COLO829 (cell line): ENCODE measurements around the gene CLIC3.

ENCODE experiments used
- DNase-seq: peaks from one replicate; pipeline ENCODE4 v3.0.0; 2012; ENCODE audit warnings: low spot score

Gene CLIC3

DNA sequence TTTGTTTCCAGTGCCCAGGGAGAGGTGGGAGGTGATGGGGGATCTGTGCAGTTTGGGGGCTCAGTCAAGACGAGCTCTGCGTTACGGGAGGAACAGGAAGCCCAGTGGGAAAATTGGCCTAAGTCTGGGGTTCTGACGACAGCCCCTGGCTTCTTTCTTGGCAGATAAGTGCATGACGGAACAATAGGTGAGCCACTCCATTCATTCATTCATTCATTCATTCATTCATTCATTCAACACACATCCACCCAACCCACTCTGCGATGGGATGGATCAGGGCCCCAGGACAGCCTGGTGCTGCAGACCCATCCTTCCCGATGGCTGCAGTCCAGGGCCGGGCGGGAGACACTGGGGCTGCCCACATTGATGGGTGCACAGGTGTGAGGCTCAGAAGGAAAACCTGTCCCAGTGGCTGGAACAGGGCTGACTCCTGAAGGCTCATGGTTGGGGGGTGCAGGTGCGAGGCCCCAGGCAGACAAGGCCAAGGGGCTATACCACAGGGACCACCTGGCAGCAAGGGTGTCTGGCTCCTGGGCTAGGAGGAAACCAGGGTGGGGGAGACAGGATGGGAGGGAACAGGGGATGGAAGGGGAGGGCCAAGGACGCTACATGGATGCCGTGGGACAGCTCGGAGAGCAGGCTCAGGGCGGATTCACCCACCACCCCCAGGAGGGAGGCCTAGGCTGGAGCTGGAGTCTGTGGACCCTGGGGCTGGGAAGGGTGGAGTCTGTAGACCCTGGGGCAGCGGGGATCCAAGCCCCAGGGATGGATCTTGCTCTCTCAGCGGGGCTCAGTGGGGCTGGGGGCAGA, 15.5 kb downstream of the CLIC3 start:
- DNase-seq, result no peak

DNA sequence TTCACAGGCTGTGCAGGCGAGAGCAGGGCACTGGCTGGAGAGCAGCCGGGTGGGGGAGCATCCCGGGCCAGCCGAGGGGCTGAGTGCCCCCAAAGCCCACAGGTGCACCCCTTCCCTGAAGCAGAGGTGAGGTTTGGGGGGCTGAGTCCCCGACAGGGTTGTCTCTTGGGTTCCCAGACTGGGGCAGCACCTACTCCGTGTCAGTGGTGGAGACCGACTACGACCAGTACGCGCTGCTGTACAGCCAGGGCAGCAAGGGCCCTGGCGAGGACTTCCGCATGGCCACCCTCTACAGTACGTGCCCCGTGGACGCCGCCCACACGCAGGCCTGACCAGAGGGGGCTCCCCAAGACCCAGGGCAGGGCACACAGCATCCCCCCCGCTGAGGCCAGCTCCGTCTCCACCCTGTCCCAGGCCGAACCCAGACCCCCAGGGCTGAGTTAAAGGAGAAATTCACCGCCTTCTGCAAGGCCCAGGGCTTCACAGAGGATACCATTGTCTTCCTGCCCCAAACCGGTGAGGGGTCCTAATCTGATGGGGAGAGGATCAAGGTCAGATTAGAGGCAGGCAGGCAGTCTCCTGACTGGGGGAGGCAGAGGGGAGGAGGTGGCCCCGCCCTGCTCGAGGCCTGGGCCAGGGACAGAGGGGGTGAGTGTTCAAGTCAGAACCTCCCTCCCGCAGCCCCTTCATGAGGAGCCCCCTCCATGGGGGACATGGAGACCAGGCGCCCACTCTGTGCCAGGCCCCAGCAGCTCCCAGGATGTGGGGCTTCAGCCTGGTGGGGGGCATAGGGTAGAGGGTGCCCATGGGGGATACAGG, 16.4 kb downstream of the CLIC3 start:
- no peak for DNase-seq

DNA sequence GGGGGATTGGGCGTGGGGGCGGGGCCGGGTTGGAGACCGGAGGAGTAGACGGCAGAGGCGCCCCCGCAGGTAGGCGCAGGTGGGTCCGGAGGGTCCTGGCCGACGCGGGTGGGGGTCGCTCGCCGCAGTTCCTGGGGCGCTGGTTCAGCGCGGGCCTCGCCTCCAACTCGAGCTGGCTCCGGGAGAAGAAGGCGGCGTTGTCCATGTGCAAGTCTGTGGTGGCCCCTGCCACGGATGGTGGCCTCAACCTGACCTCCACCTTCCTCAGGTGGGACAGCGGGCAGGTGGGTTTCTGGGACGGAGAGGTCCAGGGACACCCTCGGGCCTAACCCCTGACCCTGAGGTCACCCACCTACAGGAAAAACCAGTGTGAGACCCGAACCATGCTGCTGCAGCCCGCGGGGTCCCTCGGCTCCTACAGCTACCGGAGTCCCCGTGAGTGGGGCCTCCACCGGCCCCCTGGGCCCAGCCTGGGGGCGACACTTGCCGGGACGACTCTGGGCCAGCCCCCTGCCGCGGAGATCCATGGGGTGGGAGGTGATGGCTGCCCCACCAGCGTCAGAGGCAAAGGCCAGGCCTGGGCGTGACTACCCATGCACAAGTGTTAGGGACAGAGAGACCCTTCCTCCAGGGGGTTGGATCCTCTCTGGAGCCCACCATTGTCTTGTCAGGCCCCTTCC, 17.4 kb downstream of the CLIC3 start:
- DNase-seq, result no peak

DNA sequence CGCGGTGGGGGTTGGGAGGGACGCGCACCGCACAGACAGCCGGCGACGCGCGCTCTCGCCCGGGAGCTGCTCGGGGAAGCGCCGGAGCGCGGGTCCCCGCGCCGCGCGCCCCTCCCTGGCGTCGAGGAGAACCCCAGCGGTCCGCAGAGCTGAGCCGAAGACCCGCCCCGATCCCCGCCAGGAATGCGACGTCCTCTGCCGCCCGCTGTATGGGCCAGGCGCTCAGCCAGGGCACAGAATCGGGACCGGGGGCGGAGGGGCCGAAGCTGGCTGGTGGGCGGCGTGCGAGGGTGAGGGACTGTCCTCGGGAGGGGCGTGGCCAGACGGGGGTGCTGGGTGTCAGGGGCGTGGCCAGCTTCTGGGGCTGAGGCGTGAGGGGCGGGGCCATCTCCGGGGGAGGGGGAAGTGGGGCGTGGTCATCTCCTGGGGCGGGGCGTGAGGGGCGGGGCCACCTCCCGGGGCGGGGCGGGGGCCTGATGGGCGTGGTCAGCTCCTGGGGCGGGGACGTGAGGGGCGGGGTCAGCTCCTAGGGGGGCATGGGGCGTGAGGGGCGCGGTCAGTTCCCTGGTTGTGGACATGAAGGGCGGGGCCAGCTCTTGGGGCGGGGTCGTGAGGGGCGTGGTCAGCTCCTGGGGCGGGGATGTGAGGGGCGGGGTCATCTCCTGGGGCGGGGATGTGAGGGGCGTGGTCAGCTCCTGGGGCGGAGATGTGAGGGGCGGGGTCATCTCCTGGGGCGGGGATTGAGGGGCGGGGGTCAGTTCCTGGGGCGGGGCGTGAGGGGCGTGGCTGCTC, 18.1 kb downstream of the CLIC3 start:
- DNase-seq, result peak; percentile 97

DNA sequence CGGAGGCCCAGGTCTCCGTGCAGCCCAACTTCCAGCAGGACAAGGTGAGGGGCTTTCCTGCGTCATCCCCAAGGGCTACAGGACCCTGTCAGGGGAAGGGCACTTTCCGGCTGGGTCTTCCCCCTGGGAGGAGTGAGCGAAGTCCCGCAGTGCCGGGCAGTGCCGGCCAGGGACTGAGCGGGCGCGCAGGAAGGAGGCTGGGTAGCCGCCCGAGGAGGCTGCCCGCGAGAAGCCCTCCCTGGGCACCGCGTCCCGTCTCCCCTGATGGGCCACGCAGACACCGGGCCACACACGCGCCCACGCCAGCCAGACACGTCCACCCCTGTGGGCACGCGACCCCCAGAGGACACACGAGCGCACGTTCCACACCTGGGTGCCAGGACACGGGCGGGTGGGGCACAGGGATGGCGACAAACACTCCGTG, 18.7 kb downstream of the CLIC3 start:
- DNase-seq, result no peak

DNA sequence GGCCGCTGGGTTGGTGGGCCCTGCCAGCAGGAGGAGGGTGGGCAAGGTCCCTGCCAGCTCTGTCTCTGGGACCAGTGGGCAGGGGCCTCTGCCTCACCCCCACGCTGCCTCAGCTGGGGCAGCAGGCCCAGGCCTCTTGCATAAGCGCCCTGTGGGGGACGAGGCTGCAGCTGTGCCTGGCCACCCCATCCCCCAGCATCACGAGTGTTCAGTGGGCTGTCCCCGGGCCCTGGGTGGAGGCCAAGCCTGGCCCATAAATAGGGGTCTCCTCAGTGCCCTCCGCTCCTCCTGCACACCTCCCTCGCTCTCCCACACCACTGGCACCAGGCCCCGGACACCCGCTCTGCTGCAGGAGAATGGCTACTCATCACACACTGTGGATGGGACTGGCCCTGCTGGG, 19.1 kb downstream of the CLIC3 start, which contains the start of gene PTGDS:
Gene PTGDS, plus strand, starts transcription at position 282 of the 400 bp plus-strand sequence. Its CDS starts 75 bp downstream, at position 357.
- DNase-seq, result no peak

DNA sequence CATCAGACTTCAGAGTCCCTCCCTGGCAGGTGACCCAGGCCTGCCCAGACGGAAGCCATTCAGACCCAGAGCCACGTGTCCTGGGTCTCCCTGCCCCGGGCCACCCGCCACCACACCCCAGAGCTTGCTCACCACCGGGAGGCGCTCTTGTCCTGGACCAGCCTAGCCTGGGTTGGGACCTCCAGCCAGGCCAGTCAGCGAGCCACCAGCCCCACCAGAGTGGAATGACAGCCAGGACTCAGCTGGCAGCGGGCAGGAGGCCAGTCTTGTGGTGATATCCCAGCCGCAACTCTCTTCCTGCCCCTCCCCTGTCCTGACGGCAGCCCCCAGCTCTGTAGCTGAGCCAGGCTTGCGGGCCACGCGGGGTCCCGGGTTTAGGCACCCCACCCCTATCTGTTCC, 20.7 kb downstream of the CLIC3 start:
- no peak for DNase-seq

DNA sequence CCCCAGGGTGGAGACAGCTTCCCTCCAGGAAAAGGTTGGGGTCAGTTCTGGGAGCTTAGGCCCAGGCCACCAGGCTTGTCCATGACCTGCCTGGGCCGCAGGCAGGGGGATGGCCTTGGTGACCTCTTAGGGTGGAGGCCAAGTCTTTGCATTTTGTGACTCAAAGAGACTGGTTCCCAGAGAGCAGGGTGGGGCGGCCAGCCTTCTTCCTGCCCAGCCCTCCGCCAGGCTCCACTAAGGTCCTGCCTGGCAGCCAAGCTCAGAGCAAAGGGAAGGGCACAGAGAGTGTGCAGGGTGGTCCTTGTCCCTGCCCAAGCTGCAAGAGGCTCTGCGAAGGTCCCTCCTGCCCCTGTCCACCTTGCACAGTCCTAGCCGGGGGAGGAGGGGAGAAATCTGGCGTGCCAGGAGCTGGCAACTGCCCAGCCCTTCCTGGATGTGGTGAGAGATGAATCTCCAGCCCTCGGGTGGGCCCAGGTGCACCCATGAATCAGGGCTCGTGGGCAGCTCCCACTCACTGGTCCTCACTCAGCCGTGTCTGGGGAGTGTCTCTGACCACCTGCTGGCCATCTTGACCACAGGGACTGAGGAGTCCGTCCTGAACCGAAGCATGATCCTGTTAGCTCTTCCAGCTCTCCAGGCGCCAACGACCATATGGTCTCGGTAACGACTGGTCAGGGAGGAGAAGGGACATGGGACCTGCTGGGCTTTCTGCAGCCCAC, 21.4 kb downstream of the CLIC3 start:
- DNase-seq, result no peak

DNA sequence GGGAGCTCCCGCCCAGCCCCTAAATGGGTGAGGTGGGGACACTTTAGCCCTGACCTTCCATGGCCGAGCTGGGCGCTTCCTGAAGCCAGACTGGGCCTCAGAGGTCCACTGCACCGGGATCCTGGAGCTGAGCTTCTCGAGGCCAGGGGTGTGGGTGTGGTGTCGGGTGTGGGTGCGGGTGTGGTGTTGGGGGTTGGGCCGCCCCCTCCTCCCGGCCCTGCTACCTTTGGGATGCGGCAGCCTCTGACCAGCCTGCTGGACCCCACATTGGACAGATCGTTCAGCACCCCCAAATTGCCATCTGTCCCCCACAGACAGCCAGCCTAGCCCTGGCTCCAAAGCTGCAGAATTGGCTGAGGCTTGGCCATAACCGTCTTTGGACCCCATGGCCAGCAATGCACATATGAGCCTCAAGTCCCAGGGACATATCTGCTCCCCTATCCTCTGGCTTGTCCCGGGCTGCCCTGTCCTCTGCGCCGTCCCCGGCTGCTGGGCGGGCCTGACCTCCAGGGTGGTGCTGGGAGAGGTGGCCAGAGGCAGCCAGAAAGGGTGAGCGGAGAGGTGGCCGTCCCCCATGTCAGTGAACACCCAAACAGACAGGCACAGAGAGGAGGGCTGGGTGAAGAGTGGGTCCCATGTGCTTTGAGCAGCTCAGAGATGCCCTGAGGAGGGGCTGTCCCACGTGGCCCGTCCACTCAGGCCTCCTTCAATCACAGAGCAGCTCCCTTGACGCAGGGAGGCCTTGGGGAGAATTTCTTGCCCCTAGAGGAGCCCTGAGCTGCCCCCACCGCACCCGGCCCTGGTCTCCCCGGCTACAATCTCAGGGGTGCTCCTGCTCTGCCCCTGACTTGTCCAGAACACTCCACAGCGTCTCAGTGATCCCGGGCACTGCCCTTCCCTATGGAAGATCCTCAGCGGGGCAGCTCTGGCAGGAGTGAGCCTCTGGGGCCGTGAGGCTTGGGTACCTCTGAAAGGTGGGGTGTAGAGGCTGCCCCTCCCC, 22.4 kb downstream of the CLIC3 start:
- DNase-seq, result no peak

DNA sequence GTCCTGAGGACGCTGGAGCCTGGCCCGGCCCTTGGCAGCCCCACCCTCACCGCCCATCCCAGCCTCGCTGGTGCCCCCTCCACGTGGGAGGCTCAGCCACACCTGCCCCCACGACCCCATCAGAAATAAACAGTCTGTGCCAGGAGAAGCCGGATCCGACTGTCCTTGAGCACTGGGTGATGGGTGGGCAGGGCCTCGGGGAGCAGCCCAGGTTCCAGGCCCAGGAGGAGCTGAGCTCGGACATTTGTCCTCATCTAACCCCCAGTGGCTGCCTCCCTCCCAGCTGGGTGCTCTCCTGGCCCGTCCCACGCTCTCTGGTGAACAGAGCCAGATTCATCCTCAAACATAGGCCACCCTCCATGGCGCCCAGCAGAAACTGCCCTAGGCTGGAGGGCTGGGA, 23.6 kb downstream of the CLIC3 start:
- DNase-seq, result no peak

DNA sequence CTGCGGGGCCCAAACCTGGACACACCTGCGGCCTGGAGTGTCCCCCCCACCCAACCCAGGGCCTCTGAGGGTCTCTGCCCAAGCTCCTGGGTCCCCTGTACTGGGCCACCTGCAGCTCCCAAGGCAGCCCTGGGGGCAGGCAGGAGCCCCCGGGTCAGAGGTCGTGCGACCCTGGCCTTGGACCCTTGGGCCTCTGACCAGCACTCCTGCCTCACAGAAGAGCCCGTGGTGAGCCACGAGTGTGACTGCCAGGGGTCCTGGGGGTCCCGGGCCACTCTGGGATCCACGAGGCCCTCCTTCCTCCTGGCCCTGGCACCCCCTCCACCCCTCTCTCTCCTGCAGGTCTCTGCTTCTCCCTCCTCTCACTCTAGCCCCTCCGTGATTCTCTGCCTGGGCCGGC, 24.0 kb downstream of the CLIC3 start:
- no peak for DNase-seq

DNA sequence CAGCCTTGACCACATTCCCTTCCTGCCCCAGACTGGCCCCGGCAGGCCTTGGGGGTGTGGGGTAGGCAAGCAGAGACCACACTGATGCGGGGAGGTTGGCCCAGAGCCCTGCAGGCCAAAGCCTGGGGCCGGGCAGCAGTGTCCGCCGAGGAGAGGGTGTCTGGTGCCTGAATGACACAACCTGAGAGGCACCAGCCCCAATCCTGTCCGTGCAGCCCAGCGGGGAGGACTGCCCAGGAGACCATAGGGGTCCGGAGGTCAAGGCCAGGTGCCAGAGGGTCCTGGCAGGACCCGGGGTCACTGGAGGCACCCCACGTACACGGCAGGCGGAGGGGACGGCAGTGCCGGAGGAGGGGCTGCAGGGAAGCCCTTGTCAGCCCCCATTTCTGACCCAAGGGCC, 24.6 kb downstream of the CLIC3 start:
- no peak for DNase-seq

DNA sequence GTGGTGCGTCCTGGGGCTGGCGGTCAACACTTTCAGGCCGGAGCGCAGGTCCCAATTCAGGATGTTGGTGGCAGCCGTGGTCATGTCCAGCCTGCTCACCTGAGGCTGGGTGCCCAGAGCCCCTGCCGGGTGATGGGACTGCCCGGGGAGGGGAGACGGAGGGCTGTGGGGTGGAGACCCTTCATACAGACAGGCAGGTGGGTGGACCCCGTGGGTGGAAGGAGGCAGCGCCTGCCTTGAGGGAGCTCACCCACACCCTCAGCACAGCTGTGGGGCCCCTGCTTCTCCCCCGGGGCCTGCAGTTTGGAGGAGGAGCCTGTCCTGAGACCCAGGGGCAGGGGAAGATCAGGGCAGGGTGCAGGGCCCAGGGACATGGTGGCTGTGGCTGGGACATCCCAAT, 26.0 kb downstream of the CLIC3 start:
- no peak for DNase-seq

DNA sequence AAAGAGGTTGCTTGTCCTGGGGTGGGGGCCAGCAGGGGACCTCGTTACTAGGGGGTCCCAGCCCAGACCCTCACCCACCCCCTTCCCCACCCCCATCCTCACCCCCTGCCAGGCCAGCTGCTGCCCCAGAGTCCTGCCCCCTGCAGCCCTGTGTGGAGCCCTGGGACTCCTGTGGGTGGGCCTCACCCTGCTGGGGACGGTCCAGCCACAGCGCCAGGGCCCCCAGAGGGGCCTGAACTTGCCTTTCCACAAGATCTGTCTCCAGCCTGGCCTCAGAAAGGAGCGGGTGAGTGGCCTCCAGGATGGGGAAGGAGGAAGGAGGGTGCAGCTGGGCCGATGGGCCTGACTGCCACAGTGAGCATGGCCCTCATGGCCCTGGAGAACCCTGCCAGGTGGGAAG, 26.6 kb downstream of the CLIC3 start:
- DNase-seq, result no peak

DNA sequence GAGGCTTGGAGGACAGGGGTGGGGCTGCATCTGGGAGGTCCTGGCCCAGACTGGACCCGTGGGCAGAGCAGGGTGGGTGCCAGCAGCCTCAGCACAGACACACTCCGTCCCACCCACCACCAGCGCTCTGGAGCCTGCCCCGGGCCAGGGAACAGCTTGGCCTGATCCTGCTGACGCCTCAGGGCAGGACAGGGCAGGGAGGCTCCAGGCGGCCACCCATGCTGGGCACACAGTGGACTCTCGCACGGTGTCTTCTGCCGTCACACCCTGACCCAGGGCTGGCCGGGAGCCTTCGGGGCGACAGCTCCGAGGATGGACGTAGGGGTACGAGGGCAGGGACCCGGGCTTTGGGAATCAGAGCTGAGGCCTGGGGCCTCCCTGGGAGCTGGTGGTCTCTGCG, 27.2 kb downstream of the CLIC3 start:
- DNase-seq, result no peak

DNA sequence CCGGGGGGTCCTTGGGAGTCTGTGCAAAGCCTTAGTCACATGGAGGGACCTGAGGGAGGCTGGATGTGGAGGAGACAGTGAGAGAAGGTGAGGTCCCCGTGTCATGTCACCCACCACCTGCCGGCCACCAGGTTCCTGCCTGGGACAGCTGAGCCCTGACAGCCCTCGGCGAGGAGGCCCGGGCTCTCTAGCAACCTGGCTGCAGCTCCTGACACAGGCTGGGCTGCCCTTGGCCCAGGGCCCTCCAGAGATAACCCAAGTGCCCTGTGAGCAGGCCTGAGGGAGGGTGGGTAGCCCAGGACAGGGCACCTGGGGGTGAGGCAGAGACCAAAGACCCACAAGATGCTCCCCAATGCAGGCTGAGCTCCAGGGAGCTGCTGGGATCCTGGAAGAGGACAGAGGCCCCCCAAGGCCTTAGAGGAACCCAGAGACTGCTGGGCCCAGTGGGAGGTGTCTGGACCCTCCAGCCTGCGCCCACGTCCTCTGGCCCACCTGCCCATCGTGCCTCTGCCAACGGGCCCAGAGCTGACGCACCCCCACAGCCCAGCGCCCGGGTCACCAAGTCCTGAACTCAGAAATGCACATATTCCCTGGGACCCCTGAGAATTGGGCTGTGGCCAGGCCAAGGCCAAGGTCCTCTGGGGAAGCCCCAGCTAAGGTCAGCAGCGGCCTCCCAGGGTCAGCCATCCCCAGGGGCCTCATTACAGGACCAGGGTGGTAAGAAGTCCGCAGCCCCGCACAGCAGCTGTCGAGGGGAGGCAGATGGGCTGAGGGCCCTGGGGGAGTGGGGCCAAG, 27.8 kb downstream of the CLIC3 start:
- DNase-seq, result no peak

DNA sequence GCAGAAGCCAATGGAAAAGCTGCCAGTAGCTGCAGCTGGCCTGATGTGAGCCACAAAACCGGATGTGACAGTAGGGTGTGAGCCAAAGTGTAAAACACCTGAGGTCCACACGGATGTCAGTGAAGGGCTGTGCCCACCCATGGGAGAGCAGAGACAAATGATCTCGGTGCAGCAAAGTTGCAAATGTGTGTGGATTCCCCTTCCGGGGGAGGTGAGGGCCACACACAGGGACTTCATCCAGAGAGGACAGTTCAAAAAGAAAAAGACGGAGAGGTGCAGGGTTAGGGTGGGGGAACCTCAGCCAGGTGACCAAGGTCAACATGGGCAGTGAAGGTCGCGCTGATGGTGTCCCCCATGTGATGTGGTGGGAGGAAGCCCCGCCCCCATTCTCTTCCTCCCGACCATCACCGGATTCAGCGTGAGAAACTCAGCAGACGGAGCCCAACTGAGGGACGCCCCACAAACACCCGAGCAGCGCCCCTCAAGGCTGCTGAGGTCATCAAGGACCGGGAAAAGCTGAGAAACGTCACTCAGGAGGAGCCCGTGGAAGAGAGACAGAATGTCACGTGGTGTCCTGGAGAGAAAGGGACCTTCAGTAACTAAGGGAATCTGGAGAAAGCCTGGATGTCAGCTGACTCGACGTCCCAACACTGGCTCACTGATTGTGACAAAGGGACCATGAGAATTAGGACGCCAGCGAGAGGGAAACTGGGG, 30.4 kb downstream of the CLIC3 start:
- peak; percentile 59 for DNase-seq

DNA sequence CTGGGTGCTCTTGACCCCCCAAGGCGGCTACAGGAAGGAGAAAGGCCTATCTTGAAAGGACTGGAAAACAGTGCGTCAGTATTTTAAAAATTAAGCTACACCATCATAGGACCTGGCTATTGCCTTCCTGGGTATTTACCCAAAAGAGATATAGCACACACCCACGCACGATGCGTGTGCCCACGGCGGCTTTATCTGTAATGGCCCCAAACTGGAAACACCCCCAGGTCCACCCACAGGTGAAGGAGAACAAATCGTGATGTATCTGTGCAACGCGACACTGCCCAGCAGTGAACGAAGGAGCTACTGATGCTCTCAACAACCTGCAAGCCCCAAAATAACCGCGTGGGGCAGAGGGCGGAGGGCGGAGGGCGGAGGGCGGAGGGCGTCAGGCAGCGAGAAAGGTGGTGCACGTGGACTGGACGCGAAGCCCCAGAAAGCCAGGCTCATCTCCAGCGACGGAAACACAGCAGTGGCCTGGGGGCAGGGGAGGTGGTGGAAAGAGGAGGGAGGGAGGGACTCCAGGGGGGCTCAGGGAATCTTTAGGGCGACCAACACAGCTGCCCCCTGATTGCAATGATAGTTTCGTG, 31.4 kb downstream of the CLIC3 start:
- no peak for DNase-seq
